Measurements from ENCODE around the gene TEAD4. TPM values are rescaled to one million over a fixed set of nuclear protein-coding genes. Genes with fewer than 3 reads are reported as not detected.

Gene TEAD4
- total RNA-seq, 2 donors from 2014 or later, result 12.9 to 41.5 TPM

GRCh38 chr12:3004655-3005565 lies 45.7 kb downstream of the TEAD4 start:
- Histone ChIP-seq H3K36me3 (peaks cover 5% of the 10 kb centered on the region), H3K9me3 (no peaks in the 10 kb centered on the region), H3K4me1 (peaks cover 0 to 20% of the 10 kb centered on the region in 2 donors), H3K27ac (no peak overlapping the region), H3K27me3 (no peaks in the 10 kb centered on the region), H3K4me3 (no peak overlapping the region)
- peak in 1 of 2 donors; percentile 21 for TF ChIP-seq CTCF (IDR thresholded peaks at IDR 0.05)
- no peak for DNase-seq (ENCODE audit: low spot score)

- no peak overlapping the region for H3K27ac ChIP-seq
Observed at GRCh38 chr12:3005736-3006135, 46.5 kb downstream of the TEAD4 start.

GRCh38 chr12:3009780-3010179 lies 50.6 kb downstream of the TEAD4 start:
- Histone ChIP-seq H3K9me3 (no peaks in the 10 kb centered on the region), H3K36me3 (peaks cover 19% of the 10 kb centered on the region), H3K27ac (no peak overlapping the region), H3K27me3 (no peaks in the 10 kb centered on the region), H3K4me1 (peaks cover 0 to 14% of the 10 kb centered on the region in 2 donors), H3K4me3 (no peak overlapping the region)
- DNase-seq (ENCODE audit: low spot score), result no peak
- TF ChIP-seq CTCF (IDR thresholded peaks at IDR 0.05), result no peak

More at GRCh38 chr12:3005736-3006135, 46.5 kb downstream of the TEAD4 start:
- H3K4me3 ChIP-seq, result no peak overlapping the region
- H3K9me3 ChIP-seq, result no peaks in the 10 kb centered on the region
- peaks cover 0 to 19% of the 10 kb centered on the region in 2 donors for H3K4me1 ChIP-seq
- TF ChIP-seq CTCF (IDR thresholded peaks at IDR 0.05), result no peak
- H3K36me3 ChIP-seq, result peaks cover 5% of the 10 kb centered on the region
- no peaks in the 10 kb centered on the region for H3K27me3 ChIP-seq
- no peak for DNase-seq (ENCODE audit: low spot score)

GRCh38 chr12:3010214-3010930 lies 51.2 kb downstream of the TEAD4 start:
- Histone ChIP-seq H3K4me3 (no peak overlapping the region), H3K27ac (no peak overlapping the region), H3K27me3 (no peaks in the 10 kb centered on the region), H3K36me3 (peaks cover 19% of the 10 kb centered on the region), H3K4me1 (peaks cover 0 to 8% of the 10 kb centered on the region in 2 donors), H3K9me3 (no peaks in the 10 kb centered on the region)
- DNase-seq (ENCODE audit: low spot score), result no peak
- no peak for TF ChIP-seq CTCF (IDR thresholded peaks at IDR 0.05)

GRCh38 chr12:3012786-3013185 lies 53.6 kb downstream of the TEAD4 start:
- Histone ChIP-seq H3K27ac (no peak overlapping the region), H3K4me3 (no peak overlapping the region), H3K36me3 (peaks cover 14% of the 10 kb centered on the region), H3K27me3 (no peaks in the 10 kb centered on the region), H3K9me3 (no peaks in the 10 kb centered on the region), H3K4me1 (peaks cover 0 to 8% of the 10 kb centered on the region in 2 donors)
- TF ChIP-seq CTCF (IDR thresholded peaks at IDR 0.05), result no peak
- DNase-seq (ENCODE audit: low spot score), result no peak
